ENCODE measurements around the gene SH3BP2.

- TF ChIP-seq TAF1 (IDR thresholded peaks at IDR 0.05; ENCODE audit: borderline replicate concordance, insufficient read depth, low read length) = no peak
- TF ChIP-seq SIN3A (IDR thresholded peaks at IDR 0.05; ENCODE audit: borderline replicate concordance, insufficient read depth, low read length) = no peak
- TF ChIP-seq REST (IDR thresholded peaks at IDR 0.05; ENCODE audit: insufficient read depth in 1 of 2, low read depth in 2 of 2, low read length in 2 of 2) = no peak
- TF ChIP-seq FOXP2 (optimal IDR thresholded peaks at IDR 0.05; ENCODE audit: borderline replicate concordance, extremely low read depth, extremely low read length, insufficient read depth) = no peak
- TF ChIP-seq POLR2AphosphoS5 (IDR thresholded peaks at IDR 0.05; ENCODE audit: low read depth, low read length) = no peak
These were observed 66.6 kb downstream of the SH3BP2 start for GRCh38 chr4:2859514-2859913.

Data from PFSK-1 (cell line).